ENCODE measurements around the gene BSG.

- no peak for TF ChIP-seq CTCF (IDR thresholded peaks at IDR 0.05)
- no peak for TF ChIP-seq POLR2A (IDR thresholded peaks at IDR 0.05)
Measured at GRCh38 chr19:625257-625656, 52.9 kb downstream of the BSG start.

Measured in breast epithelium (tissue), 3 donors.